NCI-H1436 (cell line): ENCODE measurements around the gene BACH2.

ENCODE experiments used
- DNase-seq: peaks from one replicate; lab custom pipeline; 2025; lab: John Stamatoyannopoulos, UW

BACH2 gene

GRCh38 chr6:90096818-90097217, 199.8 kb downstream of the BACH2 start:
- DNase-seq = no peak

- no peak for DNase-seq
These were observed 200.9 kb downstream of the BACH2 start for GRCh38 chr6:90095788-90096187.

DNA sequence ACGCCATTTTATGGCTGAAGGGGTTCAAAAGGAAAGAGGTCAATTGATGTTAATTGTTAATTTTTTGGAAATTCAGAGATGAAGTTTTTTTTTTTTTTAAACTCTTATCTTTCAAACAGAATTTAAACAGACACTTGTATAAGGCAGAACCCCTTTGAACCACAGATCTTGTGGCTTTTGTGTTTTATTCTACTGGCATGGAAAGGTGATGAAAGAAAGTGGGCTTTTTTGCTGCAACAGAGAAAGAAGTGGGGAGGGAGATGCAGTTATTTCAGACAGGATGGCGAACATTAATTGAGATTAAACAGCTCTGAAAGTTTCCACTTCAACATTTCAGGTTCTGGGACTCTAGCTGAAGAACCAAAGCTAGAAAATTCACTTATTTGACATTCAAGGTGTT, 201.5 kb downstream of the BACH2 start:
- no peak for DNase-seq

DNA sequence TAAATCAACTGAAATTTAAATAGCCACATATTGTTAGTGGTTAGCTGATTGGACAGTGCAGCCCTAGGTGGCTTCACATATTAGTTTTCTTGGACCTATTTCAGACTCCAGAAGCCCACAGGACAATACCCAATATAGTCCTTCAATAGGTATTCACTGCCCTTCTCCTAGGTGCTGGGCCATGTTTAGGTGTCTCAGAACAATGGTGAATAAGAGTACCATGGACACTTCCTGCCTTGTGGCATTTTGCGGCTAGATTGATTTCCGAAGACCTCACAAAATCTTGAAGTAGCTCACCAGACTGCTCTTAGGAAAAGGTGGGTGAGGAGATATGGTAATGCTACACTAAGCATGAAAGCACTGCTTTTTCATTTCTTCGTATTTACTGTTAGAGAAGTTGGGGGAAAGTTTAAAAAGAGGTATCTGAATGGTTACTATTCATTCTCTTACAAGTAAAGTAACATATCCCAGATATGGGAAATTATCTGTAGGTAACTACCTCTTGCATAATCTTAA, 203.0 kb downstream of the BACH2 start:
- no peak for DNase-seq

DNA sequence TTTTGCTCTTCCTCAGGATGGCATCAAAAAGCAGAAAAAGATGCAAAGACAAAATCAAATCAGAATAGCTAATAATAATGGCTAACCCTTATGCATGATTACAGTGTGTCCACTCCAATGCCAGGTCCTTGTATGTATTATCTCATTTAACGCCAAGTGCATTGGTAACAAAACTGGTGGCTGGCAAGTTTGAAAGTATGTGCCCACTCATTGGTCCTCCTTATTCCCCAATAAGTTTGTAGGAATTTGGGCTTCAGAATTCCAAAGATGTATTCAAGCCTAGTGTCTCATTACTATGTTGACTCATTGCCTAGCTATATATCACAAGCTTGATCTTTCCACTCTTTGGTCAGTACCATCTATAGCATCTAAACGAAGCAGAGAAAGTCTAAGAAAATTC, 205.8 kb downstream of the BACH2 start:
- DNase-seq = no peak

GRCh38 chr6:90088009-90088408, 208.6 kb downstream of the BACH2 start:
- peak; percentile 16 for DNase-seq

- DNase-seq = no peak
These were observed 209.4 kb downstream of the BACH2 start for GRCh38 chr6:90087106-90087833.

- no peak for DNase-seq
These were observed 210.1 kb downstream of the BACH2 start for GRCh38 chr6:90086517-90086916.

GRCh38 chr6:90083891-90084290, 212.8 kb downstream of the BACH2 start:
- no peak for DNase-seq

GRCh38 chr6:90082847-90083246, 213.8 kb downstream of the BACH2 start:
- DNase-seq = no peak

DNA sequence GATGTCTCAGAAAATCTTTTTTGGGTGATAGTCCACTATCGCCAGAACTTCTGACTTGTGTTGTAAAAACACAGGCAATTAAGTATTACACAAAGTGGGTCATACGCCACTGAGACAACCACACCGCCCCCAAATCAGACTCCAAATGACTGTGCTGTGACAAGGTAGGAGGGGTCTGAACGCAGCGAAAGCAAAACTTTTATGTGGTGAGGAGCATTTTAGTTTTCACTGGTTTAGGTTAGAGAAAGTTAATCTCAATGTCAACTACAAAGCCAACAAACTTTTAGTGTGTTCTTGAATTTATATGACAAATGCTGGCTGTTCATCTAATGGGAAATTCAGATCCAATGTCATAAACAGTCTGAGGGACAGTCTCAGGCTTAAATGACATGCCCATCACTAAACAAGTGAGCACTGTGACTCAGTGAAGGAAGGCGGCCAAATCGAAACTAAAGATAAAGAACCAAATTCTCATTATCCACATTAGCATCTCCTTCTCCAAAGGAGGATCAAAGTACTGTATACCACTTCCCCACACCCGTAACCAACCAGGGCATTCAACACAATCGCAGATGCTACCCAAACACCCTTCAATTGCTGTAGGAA, 215.7 kb downstream of the BACH2 start:
- DNase-seq = no peak

- DNase-seq = no peak
These were observed 216.8 kb downstream of the BACH2 start for GRCh38 chr6:90079560-90080490.

GRCh38 chr6:90078513-90079289, 217.9 kb downstream of the BACH2 start:
- DNase-seq = no peak

DNA sequence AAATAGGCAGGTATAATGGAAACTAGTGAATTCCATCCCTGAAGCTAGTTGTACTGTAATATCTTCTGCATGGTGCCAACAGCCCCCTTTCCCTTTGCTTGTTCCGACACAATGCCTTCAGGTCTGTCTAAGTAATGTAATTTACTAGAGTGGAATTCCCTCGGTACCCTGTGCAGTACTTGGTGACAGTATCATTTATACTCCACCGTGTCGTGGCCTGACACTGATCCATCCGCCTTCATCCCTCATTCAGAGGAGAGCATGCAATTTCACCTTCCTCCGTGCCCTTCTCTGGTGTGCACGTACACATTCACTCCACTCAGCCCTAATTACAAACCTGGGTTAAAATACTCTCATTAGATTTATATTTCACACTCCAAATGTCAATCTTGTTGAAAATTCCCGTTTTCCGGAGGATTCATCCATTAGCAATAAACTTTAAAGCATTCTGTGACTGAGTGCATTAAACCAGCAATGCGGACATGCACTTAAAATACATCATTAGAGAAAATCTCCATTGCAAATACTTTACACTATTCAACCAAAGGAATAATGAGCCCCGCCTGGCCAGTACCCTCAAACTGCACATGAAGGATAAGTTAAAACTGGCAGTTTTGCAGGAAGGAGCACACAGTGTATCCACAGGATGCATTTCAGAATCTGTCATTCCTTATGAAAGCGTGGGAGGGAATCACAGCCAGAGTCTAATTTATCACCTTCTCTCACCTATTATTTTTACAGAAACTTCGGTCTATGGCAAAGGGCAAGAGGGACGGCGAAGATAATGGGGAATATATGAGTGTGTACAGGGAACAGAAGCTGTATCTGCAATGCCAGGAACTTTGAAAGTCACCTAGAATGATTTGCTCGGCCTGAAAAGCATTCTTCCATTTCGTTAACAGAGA, 219.9 kb downstream of the BACH2 start:
- no peak for DNase-seq

GRCh38 chr6:90074161-90074850, 222.3 kb downstream of the BACH2 start:
- DNase-seq = no peak

DNA sequence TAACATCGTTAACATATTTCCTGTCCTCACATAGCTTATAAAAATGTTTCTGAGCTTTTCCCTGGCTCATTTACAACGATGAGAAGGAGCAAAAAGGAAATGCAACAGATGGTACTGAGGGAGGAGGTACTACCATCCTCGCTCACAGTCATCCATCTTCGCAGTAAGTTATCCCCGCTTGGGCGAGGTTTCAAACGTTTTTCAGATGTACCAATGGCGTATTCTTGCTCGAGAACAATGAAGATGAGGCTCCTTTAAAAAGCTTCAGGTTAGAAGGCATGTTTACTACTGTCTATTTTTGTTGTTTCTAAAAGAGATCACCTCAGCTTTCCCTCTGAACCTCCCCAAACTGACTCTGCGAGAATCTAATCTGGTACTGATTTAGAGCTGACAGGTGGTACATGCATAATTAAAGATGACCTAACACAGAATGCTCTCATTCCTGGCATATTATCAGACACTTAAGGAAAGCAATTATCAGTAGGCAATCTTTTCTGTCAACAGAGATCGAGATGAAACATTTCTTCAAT, 223.6 kb downstream of the BACH2 start:
- peak; percentile 13 for DNase-seq

GRCh38 chr6:90072501-90072900, 224.1 kb downstream of the BACH2 start:
- DNase-seq = no peak

- DNase-seq = no peak
These were observed 227.7 kb downstream of the BACH2 start for GRCh38 chr6:90068703-90069523.

DNA sequence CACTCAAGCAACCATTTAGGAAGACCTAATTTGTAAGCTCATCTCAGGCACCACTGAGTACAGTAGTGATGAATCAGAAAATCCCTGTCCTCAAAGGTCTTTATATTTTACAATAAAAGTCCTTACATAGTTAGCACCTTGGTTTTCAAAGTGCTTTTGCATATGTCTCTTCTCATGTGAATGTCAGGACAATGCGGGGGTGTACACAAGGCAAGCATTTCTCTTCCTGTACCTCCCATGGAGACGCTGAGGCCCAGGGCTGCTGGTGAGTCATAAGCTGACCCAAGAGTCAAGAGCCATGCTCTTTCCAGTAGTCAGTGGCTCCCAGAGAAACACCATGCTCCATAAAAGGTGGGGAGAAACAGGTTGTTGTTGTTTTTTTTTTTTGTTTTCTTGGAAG, 228.4 kb downstream of the BACH2 start:
- DNase-seq = no peak
